Fibroblast of villous mesenchyme (primary cell): ENCODE results near the gene DDX41. TPM values are rescaled to one million over a fixed set of nuclear protein-coding genes. Genes with fewer than 3 reads are reported as not detected.

Experiments used
- DNase-seq: peaks from one replicate; pipeline ENCODE4 v3.0.0-alpha.2; 2010; ENCODE audit warnings: low read depth
- H3K4me3 ChIP-seq: 2 replicates; pipeline ENCODE4 v1.5.1; 2011; ENCODE audit warnings: low read depth, mild to moderate bottlenecking, low read length
- total RNA-seq: library from RNA; depleted of rRNA; stranded (reverse); fragments of >200 nt; gene quantifications from 2 replicates; pipeline ENCODE4 v1.2.3, GENCODE V29; 2012
- TF ChIP-seq, protein P1 (sequence below): IDR thresholded peaks from 2 replicates; pipeline ENCODE4 v1.5.1; 2012; ENCODE audit warnings: low read depth, mild to moderate bottlenecking, low read length; ENCODE audit not compliant: insufficient read depth

DDX41 gene
- total RNA-seq, 1 donor, result 56.1 TPM

DNA sequence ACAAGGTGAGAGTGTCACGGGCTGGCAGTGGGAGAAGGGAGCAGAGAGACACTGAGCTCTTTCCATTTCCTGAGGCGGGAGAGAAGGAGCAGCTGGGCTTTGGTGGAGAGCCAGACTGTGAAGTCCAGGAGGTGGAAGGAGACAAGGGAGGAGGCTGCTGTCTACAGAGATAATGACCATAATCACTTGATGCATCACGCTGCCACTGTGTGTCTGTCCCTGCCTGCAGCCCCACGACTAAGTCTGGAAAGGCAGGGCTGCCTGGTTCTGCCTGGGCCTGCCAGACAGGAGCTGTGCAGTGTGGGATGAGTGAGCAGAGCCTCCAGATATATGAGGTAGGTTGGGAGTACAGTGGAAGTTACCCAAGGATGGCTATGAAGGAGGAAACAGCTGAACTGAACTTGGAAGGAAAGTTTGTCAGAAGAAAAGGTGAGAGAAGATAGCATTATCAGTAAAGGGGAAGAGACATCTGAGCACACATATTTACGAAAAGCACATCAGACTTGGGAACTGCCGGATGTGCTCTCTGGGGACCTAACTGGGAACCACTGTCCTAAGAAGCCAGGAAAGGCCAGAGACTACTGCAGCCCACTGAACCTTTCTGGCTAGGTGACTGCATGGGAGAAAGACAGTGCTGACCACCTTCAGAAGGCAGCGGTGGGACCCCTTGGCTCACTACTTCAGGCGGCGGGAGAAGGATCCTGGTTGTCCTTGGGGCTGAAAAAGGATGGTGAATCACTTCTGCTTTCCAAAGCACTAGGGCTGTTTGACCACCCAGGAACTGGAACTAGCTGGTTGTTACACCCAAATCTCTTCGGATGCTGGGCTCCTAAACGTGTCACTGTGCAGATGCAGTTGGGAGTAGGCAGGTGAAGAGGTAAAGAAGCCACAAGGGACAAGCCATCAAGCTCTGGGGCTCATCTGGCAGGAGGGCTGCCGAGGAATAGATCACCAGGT lies 12.8 kb upstream of the DDX41 start:
- no peak overlapping the region for H3K4me3 ChIP-seq
- TF ChIP-seq, protein P1, sequence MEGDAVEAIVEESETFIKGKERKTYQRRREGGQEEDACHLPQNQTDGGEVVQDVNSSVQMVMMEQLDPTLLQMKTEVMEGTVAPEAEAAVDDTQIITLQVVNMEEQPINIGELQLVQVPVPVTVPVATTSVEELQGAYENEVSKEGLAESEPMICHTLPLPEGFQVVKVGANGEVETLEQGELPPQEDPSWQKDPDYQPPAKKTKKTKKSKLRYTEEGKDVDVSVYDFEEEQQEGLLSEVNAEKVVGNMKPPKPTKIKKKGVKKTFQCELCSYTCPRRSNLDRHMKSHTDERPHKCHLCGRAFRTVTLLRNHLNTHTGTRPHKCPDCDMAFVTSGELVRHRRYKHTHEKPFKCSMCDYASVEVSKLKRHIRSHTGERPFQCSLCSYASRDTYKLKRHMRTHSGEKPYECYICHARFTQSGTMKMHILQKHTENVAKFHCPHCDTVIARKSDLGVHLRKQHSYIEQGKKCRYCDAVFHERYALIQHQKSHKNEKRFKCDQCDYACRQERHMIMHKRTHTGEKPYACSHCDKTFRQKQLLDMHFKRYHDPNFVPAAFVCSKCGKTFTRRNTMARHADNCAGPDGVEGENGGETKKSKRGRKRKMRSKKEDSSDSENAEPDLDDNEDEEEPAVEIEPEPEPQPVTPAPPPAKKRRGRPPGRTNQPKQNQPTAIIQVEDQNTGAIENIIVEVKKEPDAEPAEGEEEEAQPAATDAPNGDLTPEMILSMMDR, result no peak
- no peak for DNase-seq

- H3K4me3 ChIP-seq, result no peak overlapping the region
- TF ChIP-seq, protein P1, result no peak
- DNase-seq, result no peak
These were observed 11.9 kb upstream of the DDX41 start for GRCh38 chr5:177528631-177529030.

DNA sequence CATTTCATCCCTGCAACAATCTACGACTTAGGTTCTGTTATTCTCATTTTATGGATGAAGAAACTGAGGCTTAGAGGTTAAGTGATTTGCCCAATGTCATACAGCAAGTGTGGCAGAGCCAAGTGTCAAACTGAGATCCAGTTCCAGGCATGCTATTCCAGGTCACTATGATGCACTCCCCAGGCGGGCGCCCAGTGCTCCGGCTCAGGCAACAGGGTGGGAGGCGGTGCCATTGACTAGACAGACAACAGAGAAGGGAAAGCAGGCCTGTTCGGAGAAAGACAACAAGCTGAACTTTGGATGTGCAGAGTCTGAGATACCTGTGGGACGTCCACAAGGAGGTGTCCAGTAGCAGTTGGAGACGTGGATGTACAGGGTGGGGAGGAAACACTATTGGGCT lies 10.8 kb upstream of the DDX41 start:
- TF ChIP-seq, protein P1, result no peak
- H3K4me3 ChIP-seq, result no peak overlapping the region
- no peak for DNase-seq

- TF ChIP-seq, protein P1, result no peak
- DNase-seq, result no peak
- H3K4me3 ChIP-seq, result no peak overlapping the region
These were observed 10.0 kb upstream of the DDX41 start for GRCh38 chr5:177526791-177527190.

GRCh38 chr5:177526191-177526590 lies 9.4 kb upstream of the DDX41 start:
- TF ChIP-seq, protein P1, result no peak
- H3K4me3 ChIP-seq, result no peak overlapping the region
- DNase-seq, result no peak

DNA sequence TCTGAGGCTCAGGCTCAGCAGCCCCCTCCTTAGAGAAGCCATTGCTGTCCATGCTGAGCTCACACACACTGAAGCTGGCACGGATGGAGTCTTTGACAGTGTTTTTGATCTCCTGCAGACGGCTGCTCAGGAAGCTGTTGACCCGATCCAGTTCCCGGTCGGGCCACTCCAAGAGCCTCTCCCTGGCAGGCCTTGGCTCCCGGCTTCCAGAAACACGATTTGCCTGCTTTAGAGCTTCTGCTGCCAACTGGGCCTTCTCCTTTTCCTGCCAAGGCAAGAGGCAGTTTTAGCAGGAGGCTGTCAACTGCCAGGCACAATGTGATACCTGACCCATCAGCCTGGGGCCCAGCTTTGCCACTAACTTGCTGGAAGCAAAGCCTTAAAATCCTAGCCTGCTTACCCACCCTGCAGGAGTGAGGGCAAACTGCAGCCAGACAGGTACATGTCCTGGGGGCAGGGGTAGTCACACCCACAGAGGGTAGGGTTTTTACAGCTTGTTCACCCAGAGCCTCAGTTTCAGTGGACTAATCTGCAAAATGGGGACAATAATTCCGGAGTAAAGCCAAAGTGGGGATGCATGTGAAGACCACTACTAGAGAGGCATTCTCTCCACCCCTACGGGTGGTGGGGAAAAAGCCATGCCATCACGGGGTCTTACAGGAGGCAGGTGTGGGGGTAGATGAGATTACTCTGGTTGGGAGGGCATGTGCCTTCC lies 8.3 kb upstream of the DDX41 start:
- no peak overlapping the region for H3K4me3 ChIP-seq
- no peak for DNase-seq
- TF ChIP-seq, protein P1, result no peak
